Uterus (tissue), 4 donors: ENCODE measurements around the gene PCDH18. TPM values are rescaled to one million over a fixed set of nuclear protein-coding genes. Genes with fewer than 3 reads are reported as not detected.

Source experiments
- DNase-seq, 2 donors: peaks; one replicate each; pipeline ENCODE4 v3.0.0-alpha.2; 2019 to 2020
- H3K27ac ChIP-seq, 2 donors: fragments of 200-600 bp; sonication (generic); 1 replicate in 1 of 2; 2 replicates in 1 of 2; pipeline ENCODE4 v1.5.1; 2016 to 2018
- H3K27me3 ChIP-seq, 2 donors: fragments of 200-600 bp; sonication (generic); one replicate each; pipeline ENCODE4 v1.5.1; 2018 to 2019; ENCODE audit warnings: control low read depth in 1 of 2
- H3K36me3 ChIP-seq, 2 donors: fragments of 200-600 bp; sonication (generic); one replicate each; pipeline ENCODE4 v1.5.1; 2019; ENCODE audit warnings: control low read depth in 1 of 2
- H3K4me1 ChIP-seq, 2 donors: fragments of 200-600 bp; sonication (generic); one replicate each; pipeline ENCODE4 v1.5.1; 2018 to 2019; ENCODE audit warnings: control low read depth in 1 of 2
- H3K4me3 ChIP-seq, 2 donors: fragments of 200-600 bp; sonication (generic); 1 replicate in 1 of 2; 2 replicates in 1 of 2; pipeline ENCODE4 v1.5.1; 2018 to 2019; ENCODE audit warnings: mild to moderate bottlenecking in 1 of 2
- H3K9me3 ChIP-seq, 2 donors: fragments of 200-600 bp; sonication (generic); one replicate each; pipeline ENCODE4 v1.5.1; 2019; ENCODE audit warnings: control low read depth in 1 of 2
- CTCF ChIP-seq, 4 experiments: fragments of 200-600 bp in 2 of 4; fragments of 450-650 bp in 2 of 4; sonication (generic) in 2 of 4; IDR thresholded peaks; one replicate each; pipeline ENCODE4 v1.5.1; 2016 to 2019; ENCODE audit warnings: antibody characterized with exemption in 4 of 4, mild to moderate bottlenecking in 2 of 4, moderate library complexity in 1 of 4
- POLR2A ChIP-seq, 2 donors: fragments of 450-650 bp; IDR thresholded peaks; one replicate each; pipeline ENCODE4 v1.6.1; 2016; ENCODE audit warnings: antibody characterized with exemption in 2 of 2, mild to moderate bottlenecking in 1 of 2, moderate library complexity in 1 of 2
- intact Hi-C: fragments of 100-400 bp; cut with DNase I; formaldehyde crosslinking; loops from one replicate; pipeline ENCODE4 v1.15.1; 2023; ENCODE audit warnings: low total_unique reads
- total RNA-seq, 4 donors: library from RNA; depleted of rRNA in 3 of 4; stranded (reverse); fragments of >200 nt in 3 of 4; gene quantifications; one replicate each; pipeline versions ENCODE4 v1.1.0 to v1.2.4, GENCODE V29; 2014 to 2023
- donor health status: DM: yes; HTN: yes; CAD: no.

The PCDH18 gene
- total RNA-seq, 4 donors from 2014 or later: 27.5 to 258 (median 107) TPM

- no peak for DNase-seq
- Histone ChIP-seq H3K27me3 (no peaks in the 10 kb centered on the region), H3K4me3 (no peak overlapping the region), H3K9me3 (no peaks in the 10 kb centered on the region), H3K27ac (peak overlapping the region; percentile 86 to 95), H3K36me3 (no peaks in the 10 kb centered on the region), H3K4me1 (no peaks in the 10 kb centered on the region)
- intact Hi-C loops: no loop called here
- TF ChIP-seq POLR2A (IDR thresholded peaks at IDR 0.05) (no peak), CTCF (IDR thresholded peaks at IDR 0.05) (no peak)
Measured at GRCh38 chr4:137535718-137536117, 3.4 kb upstream of the PCDH18 start.

GRCh38 chr4:137534516-137534915 is 2.2 kb upstream of the PCDH18 start:
- intact Hi-C loops: no loop called here
- no peak overlapping the region for H3K4me3 ChIP-seq
- DNase-seq: no peak

GRCh38 chr4:137533855-137534254 is 1.6 kb upstream of the PCDH18 start:
- Histone ChIP-seq H3K27ac (peak overlapping the region; percentile 86 to 95), H3K27me3 (no peaks in the 10 kb centered on the region), H3K4me3 (peak overlapping the region; percentile 60 to 63), H3K9me3 (no peaks in the 10 kb centered on the region), H3K4me1 (no peaks in the 10 kb centered on the region), H3K36me3 (no peaks in the 10 kb centered on the region)
- no peak for TF ChIP-seq CTCF (IDR thresholded peaks at IDR 0.05)
- TF ChIP-seq POLR2A (IDR thresholded peaks at IDR 0.05): no peak
- no peak for DNase-seq
- intact Hi-C loops: no loop called here

More at GRCh38 chr4:137534516-137534915, 2.2 kb upstream of the PCDH18 start:
- Histone ChIP-seq H3K27ac (peak overlapping the region; percentile 86 to 95), H3K27me3 (no peaks in the 10 kb centered on the region), H3K36me3 (no peaks in the 10 kb centered on the region), H3K9me3 (no peaks in the 10 kb centered on the region), H3K4me1 (no peaks in the 10 kb centered on the region)
- no peak for TF ChIP-seq CTCF (IDR thresholded peaks at IDR 0.05)
- no peak for TF ChIP-seq POLR2A (IDR thresholded peaks at IDR 0.05)

GRCh38 chr4:137532869-137533236 is 559 bp upstream of the PCDH18 start:
- intact Hi-C loops: no loop called here
- Histone ChIP-seq H3K4me3 (peak overlapping the region; percentile 60 to 63), H3K36me3 (no peaks in the 10 kb centered on the region), H3K4me1 (no peaks in the 10 kb centered on the region), H3K27me3 (no peaks in the 10 kb centered on the region), H3K9me3 (no peaks in the 10 kb centered on the region), H3K27ac (peak overlapping the region; percentile 86 to 95)
- no peak for TF ChIP-seq CTCF (IDR thresholded peaks at IDR 0.05)
- TF ChIP-seq POLR2A (IDR thresholded peaks at IDR 0.05): no peak
- no peak for DNase-seq

GRCh38 chr4:137531168-137531985 is 917 bp downstream of the PCDH18 start:
- H3K4me3 ChIP-seq: peak overlapping the region; percentile 60 to 63
- no peaks in the 10 kb centered on the region for H3K9me3 ChIP-seq
- DNase-seq: peak in 1 of 2 donors; percentile 49
- no peaks in the 10 kb centered on the region for H3K27me3 ChIP-seq
- no peaks in the 10 kb centered on the region for H3K36me3 ChIP-seq
- peak overlapping the region; percentile 86 to 95 for H3K27ac ChIP-seq
- TF ChIP-seq CTCF (IDR thresholded peaks at IDR 0.05) (peak; percentile 14 to 50 (median 35)), POLR2A (IDR thresholded peaks at IDR 0.05) (no peak)
- no peaks in the 10 kb centered on the region for H3K4me1 ChIP-seq
- intact Hi-C loops: no loop called here
